ENCODE results near the gene OSER1. TPM values are rescaled to one million over a fixed set of nuclear protein-coding genes. Genes with fewer than 3 reads are reported as not detected.

OSER1 gene
- total and polyA plus RNA-seq, 4 donors, result 22.6 to 32.9 (median 27.7) TPM

- WGBS, 2 donors, result 20 to 31% methylated on average over 4 of the region's 4 CpGs
- no peak for TF ChIP-seq CTCF (IDR thresholded peaks at IDR 0.05; ENCODE audit: control extremely low read depth, extremely low read depth)
- Histone ChIP-seq H3K4me3 (no peak overlapping the region), H3K36me3 (ENCODE audit: control insufficient read depth in 4 of 4, insufficient read depth in 4 of 4, low read length in 4 of 4) (no peaks in the 10 kb centered on the region), H3K27ac (ENCODE audit: low read depth in 1 of 2, low read length in 1 of 2) (peak overlapping the region in 1 of 2 donors; percentile 30), H3K9ac (ENCODE audit: insufficient read depth in 1 of 2, low read length in 2 of 2) (no peak overlapping the region), H3K9me3 (ENCODE audit: control insufficient read depth in 4 of 4, insufficient read depth in 3 of 4, low read length in 3 of 4) (no peaks in the 10 kb centered on the region), H3K4me1 (ENCODE audit: control insufficient read depth in 5 of 5, insufficient read depth in 5 of 5, low read length in 5 of 5) (no peaks in the 10 kb centered on the region), H3K27me3 (ENCODE audit: control insufficient read depth in 3 of 3, insufficient read depth in 3 of 3, low read length in 2 of 3) (no peaks in the 10 kb centered on the region)
- ATAC-seq (ENCODE audit: insufficient read depth, low FRiP score) (no peak), DNase-seq (no peak)
Observed at GRCh38 chr20:44218446-44218845, 7.9 kb upstream of the OSER1 start.

GRCh38 chr20:44217342-44218092 lies 6.9 kb upstream of the OSER1 start:
- Histone ChIP-seq H3K36me3 (ENCODE audit: control insufficient read depth in 4 of 4, insufficient read depth in 4 of 4, low read length in 4 of 4) (no peaks in the 10 kb centered on the region), H3K27ac (ENCODE audit: low read depth in 1 of 2, low read length in 1 of 2) (no peak overlapping the region), H3K27me3 (ENCODE audit: control insufficient read depth in 3 of 3, insufficient read depth in 3 of 3, low read length in 2 of 3) (no peaks in the 10 kb centered on the region), H3K4me3 (no peak overlapping the region), H3K9me3 (ENCODE audit: control insufficient read depth in 4 of 4, insufficient read depth in 3 of 4, low read length in 3 of 4) (no peaks in the 10 kb centered on the region), H3K9ac (ENCODE audit: insufficient read depth in 1 of 2, low read length in 2 of 2) (no peak overlapping the region), H3K4me1 (ENCODE audit: control insufficient read depth in 5 of 5, insufficient read depth in 5 of 5, low read length in 5 of 5) (peaks cover 0 to under 1% (median 0%) of the 10 kb centered on the region in 5 donors)
- peak; percentile 80 for ATAC-seq (ENCODE audit: insufficient read depth, low FRiP score)
- DNase-seq, result peak; percentile 55 to 68 (median 68)
- 32 to 40% methylated on average over 11 of the region's 11 CpGs for WGBS, 2 donors
- peak; percentile 83 for TF ChIP-seq CTCF (IDR thresholded peaks at IDR 0.05; ENCODE audit: control extremely low read depth, extremely low read depth)

GRCh38 chr20:44215125-44215524 lies 4.6 kb upstream of the OSER1 start:
- DNase-seq, result peak; percentile 73 to 80 (median 74)
- no peak for ATAC-seq (ENCODE audit: insufficient read depth, low FRiP score)
- H3K27ac ChIP-seq (ENCODE audit: low read depth in 1 of 2, low read length in 1 of 2), result no peak overlapping the region
- H3K36me3 ChIP-seq (ENCODE audit: control insufficient read depth in 4 of 4, insufficient read depth in 4 of 4, low read length in 4 of 4), result no peaks in the 10 kb centered on the region
- H3K4me3 ChIP-seq, result no peak overlapping the region
- H3K9me3 ChIP-seq (ENCODE audit: control insufficient read depth in 4 of 4, insufficient read depth in 3 of 4, low read length in 3 of 4), result no peaks in the 10 kb centered on the region
- TF ChIP-seq CTCF (IDR thresholded peaks at IDR 0.05; ENCODE audit: control extremely low read depth, extremely low read depth), result peak; percentile 56
- H3K4me1 ChIP-seq (ENCODE audit: control insufficient read depth in 5 of 5, insufficient read depth in 5 of 5, low read length in 5 of 5), result peaks cover 0 to 11% (median 6%) of the 10 kb centered on the region in 5 donors
- 52% methylated on average over 7 of the region's 7 CpGs for WGBS, 2 donors
- H3K27me3 ChIP-seq (ENCODE audit: control insufficient read depth in 3 of 3, insufficient read depth in 3 of 3, low read length in 2 of 3), result no peaks in the 10 kb centered on the region
- no peak overlapping the region for H3K9ac ChIP-seq (ENCODE audit: insufficient read depth in 1 of 2, low read length in 2 of 2)

Measured in lung (tissue), 12 donors.